C4-2B (cell line): ENCODE results near the gene AQP6.

Source experiments
- H3K27ac ChIP-seq: fragments of 450-650 bp; 2 replicates; pipeline ENCODE4 v1.5.1; 2017
- ZFX ChIP-seq: fragments of 450-650 bp; IDR thresholded peaks from 2 replicates; pipeline ENCODE4 v1.6.1; 2017
- TF ChIP-seq, protein P1 (sequence below): fragments of 450-650 bp; conservative IDR thresholded peaks from 2 replicates; pipeline ENCODE4 v1.5.1; 2017; ENCODE audit warnings: mild to moderate bottlenecking

Gene AQP6

DNA sequence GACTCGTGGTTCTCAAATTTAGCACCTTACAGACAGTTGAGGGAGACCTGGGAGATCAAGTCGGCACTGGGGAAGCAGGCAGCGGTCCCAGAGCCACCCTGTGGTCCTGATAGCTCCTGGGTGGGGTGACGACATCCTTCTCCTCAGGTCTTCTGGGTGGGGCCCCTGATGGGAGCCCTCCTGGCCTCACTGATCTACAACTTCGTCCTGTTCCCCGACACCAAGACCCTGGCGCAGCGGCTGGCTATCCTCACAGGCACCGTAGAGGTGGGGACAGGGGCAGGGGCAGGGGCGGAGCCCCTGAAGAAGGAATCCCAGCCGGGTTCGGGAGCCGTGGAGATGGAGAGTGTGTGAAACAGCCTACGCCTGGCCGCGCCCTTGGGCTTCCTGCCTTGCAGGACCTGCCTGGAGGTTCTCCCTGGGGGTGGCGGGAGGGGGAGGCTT is 2.6 kb downstream of the AQP6 start:
- no peak for TF ChIP-seq ZFX
- TF ChIP-seq, protein P1, sequence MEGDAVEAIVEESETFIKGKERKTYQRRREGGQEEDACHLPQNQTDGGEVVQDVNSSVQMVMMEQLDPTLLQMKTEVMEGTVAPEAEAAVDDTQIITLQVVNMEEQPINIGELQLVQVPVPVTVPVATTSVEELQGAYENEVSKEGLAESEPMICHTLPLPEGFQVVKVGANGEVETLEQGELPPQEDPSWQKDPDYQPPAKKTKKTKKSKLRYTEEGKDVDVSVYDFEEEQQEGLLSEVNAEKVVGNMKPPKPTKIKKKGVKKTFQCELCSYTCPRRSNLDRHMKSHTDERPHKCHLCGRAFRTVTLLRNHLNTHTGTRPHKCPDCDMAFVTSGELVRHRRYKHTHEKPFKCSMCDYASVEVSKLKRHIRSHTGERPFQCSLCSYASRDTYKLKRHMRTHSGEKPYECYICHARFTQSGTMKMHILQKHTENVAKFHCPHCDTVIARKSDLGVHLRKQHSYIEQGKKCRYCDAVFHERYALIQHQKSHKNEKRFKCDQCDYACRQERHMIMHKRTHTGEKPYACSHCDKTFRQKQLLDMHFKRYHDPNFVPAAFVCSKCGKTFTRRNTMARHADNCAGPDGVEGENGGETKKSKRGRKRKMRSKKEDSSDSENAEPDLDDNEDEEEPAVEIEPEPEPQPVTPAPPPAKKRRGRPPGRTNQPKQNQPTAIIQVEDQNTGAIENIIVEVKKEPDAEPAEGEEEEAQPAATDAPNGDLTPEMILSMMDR, result no peak
- no peak overlapping the region for H3K27ac ChIP-seq

DNA sequence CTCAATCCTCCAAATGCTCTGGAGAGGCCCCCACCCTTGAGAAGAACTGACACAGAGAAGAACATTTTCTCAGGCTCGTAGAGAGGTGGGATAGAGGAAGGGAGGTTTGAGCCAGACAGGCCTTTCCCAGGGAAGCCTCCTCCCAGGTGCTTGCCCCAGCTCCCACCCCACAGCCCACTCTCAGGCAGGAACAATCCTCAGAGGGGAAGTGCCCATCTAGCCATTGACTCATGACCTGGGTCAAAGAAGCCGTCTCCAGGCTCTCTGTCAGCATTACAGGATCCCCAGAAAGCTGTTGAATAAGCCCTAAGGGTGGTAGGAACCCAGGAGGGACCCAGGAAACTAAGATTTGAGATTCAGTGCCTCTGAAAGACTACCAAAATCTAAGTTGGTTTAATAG is 3.8 kb downstream of the AQP6 start:
- TF ChIP-seq ZFX, result no peak
- TF ChIP-seq, protein P1, result no peak
- H3K27ac ChIP-seq, result no peak overlapping the region

DNA sequence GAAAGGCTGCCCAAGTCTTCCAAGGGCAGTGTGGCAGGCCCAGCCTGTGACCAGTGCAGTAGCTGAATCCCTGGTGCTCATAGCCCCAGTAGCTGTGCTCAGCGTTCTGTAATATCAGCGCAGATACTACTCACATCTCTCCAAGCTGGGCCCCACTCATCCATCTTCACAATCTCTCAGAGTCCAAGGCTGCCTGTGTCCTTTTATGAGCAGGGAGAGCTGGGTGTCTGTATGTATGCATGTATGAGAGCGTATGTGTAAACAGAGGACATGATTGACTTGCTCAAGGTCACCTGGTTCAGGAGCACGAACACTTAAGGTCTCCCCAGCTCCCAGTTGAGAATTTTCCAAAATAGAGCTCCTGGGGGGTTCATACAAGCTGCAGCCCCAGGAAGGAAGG is 5.4 kb downstream of the AQP6 start:
- H3K27ac ChIP-seq, result no peak overlapping the region
- TF ChIP-seq, protein P1, result no peak
- TF ChIP-seq ZFX, result no peak

DNA sequence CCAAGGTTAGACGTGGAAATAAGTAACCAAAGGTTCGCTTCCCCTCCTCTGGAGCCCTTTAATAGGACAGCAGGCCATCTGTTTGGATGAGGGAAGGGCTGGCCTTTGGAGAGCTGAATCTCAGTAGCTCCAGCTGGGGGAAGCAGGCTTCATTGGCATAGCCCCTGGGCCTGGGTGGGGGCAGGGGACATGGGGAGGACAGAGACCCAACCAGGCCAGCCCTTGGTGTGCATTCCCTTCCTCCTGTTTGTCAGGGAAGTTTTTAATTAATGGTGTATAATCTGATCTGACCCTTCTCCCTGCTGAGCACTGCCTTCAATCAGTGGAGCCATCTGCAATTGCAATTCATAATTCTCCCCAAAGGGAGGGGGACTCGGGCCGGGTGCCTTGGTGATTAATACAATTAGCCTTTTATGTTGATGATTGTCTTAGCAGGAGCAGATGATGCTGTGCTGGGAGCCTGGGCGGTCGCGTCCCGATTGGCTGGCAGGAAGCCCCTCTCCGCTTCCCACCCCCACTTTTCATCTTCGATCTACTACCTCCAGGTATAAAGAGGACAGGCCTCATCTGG is 6.4 kb downstream of the AQP6 start:
- TF ChIP-seq, protein P1, result no peak
- no peak for TF ChIP-seq ZFX
- no peak overlapping the region for H3K27ac ChIP-seq

DNA sequence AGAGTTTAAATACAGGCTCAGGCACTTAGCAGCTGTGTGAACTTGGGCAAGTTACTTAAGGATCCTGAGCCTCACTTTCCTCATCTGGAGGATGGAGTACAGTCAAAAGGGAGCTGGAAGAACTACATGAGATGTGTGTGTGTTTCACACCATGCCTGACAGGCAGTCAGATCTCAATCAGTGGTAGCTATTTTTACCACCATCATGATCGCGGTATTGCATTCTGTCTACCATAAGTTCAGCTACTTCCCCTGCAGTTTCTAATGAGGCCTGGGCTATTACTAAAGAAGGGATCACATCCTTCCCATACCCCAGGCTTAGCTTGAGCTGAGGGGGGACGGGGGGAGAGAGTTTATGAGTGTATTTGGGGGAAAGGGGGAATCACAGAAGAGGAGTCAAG is 7.0 kb downstream of the AQP6 start:
- no peak overlapping the region for H3K27ac ChIP-seq
- no peak for TF ChIP-seq ZFX
- TF ChIP-seq, protein P1, result no peak

DNA sequence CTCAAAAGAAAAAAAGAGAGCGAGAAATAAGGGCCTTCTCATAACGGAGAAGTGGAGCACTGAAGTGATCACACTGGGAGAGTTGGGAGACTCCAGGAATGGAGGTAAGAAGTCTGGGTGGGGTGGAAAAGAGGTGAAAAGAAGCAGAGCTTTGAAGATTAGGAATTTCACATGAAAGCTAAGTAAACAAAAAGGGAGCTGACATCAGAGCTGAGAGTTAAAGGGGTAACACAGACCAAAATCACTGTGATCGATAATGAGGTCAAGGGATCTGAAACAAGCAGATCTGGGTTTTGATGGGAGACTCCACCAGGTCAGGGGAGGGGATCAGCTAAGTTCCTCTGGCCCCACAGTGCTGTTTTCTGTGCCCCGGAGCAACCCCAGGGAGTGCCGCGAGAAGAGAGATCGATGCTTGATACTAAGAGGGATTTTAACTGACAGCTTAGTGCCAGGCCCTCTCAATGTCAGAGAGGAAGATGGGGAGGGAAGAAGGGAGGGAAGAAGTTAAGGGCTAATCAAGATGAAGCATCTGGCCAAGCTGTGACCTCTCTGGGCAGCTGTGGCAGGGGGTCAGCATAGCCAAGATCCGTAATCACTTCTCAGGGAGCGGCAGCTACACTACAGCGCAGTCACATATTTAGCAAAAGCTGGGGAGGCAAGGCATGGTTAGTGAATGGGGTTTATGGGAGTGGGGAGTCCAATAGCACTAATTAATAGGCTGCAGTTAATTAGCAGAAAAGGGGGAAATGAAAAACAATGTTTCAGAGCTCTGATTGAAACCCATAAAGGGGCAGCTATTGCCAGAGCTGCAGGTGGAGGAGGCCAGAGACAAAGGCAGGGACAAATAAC is 8.0 kb downstream of the AQP6 start:
- TF ChIP-seq, protein P1, result no peak
- no peak for TF ChIP-seq ZFX
- no peak overlapping the region for H3K27ac ChIP-seq
